IMR-90 (cell line): ENCODE measurements around the gene SERPINI2. TPM values are rescaled to one million over a fixed set of nuclear protein-coding genes. Genes with fewer than 3 reads are reported as not detected.

Experiments used
- ATAC-seq: fragments of 200-7000 bp; cut with Tn5 transposase; 2 replicates; pipeline ENCODE4 v1.9.1; 2020; ENCODE audit warnings: low read depth, mild to moderate bottlenecking, moderate library complexity
- BruUV-seq: library from RNA; stranded (reverse); fragments of 400-500 nt; replicated peaks from 2 replicates; lab custom pipeline; 2021; lab: Mats Ljungman, UMichigan
- CTCF ChIA-PET: fragments of 300-600 bp; formaldehyde crosslinking; extraction: SDS; loops from one replicate; lab custom pipeline; 2021; ENCODE audit warnings: antibody characterized with exemption; lab: Yijun Ruan, JAX
- POLR2A ChIA-PET: fragments of 300-600 bp; sonication (Branson Sonifier 250); formaldehyde crosslinking; loops from one replicate; lab custom pipeline; 2022; ENCODE audit warnings: antibody characterized with exemption; ENCODE audit not compliant: unreplicated experiment; lab: Charles Lee
- DNase-seq: peaks from one replicate; pipeline ENCODE4 v3.0.0; 2013
- H2AFZ ChIP-seq: replicated peaks from 2 replicates; pipeline ENCODE3; 2013; ENCODE audit warnings: low read length, mild to moderate bottlenecking; ENCODE audit not compliant: poor library complexity
- H2AK5ac ChIP-seq: 2 replicates; pipeline ENCODE4 v1.6.1; 2013; ENCODE audit warnings: low read depth, low read length, inconsistent platforms
- H2AK9ac ChIP-seq: replicated peaks from 2 replicates; pipeline ENCODE3; 2013; ENCODE audit warnings: mild to moderate bottlenecking, low read depth, low read length, moderate library complexity; ENCODE audit not compliant: poor library complexity
- H2BK120ac ChIP-seq: 2 replicates; pipeline ENCODE4 v1.6.1; 2013; ENCODE audit warnings: low read depth, low read length, inconsistent platforms
- H2BK15ac ChIP-seq: 3 replicates; pipeline ENCODE4 v1.6.1; 2013; ENCODE audit warnings: low read depth, low read length, inconsistent platforms
- H2BK20ac ChIP-seq: 2 replicates; pipeline ENCODE4 v1.6.1; 2013; ENCODE audit warnings: low read depth, mild to moderate bottlenecking, inconsistent platforms, low read length, moderate library complexity
- H2BK5ac ChIP-seq: 2 replicates; pipeline ENCODE4 v1.6.1; 2013; ENCODE audit warnings: mild to moderate bottlenecking, low read depth, low read length, inconsistent platforms; ENCODE audit not compliant: poor library complexity, severe bottlenecking
- H3K14ac ChIP-seq: replicated peaks from 2 replicates; pipeline ENCODE4 v1.6.1; 2013; ENCODE audit warnings: low read depth, low read length, inconsistent platforms
- H3K18ac ChIP-seq: 2 replicates; pipeline ENCODE4 v1.6.1; 2013; ENCODE audit warnings: low read depth, low read length, control low read depth
- H3K23ac ChIP-seq: 2 replicates; pipeline ENCODE4 v1.6.1; 2013; ENCODE audit warnings: low read depth, low read length, inconsistent platforms
- H3K27ac ChIP-seq: 2 replicates; pipeline ENCODE4 v1.5.1; 2013; ENCODE audit warnings: mild to moderate bottlenecking, control low read depth, low read length; ENCODE audit not compliant: insufficient read depth
- H3K27me3 ChIP-seq: 2 replicates; pipeline ENCODE4 v1.6.1; 2013; ENCODE audit warnings: low read length; ENCODE audit not compliant: control insufficient read depth, insufficient read depth
- H3K36me3 ChIP-seq: 2 replicates; pipeline ENCODE4 v1.6.1; 2013; ENCODE audit warnings: low read length, mixed read lengths; ENCODE audit not compliant: control insufficient read depth, insufficient read depth
- H3K4ac ChIP-seq: 2 replicates; pipeline ENCODE4 v1.6.1; 2013; ENCODE audit warnings: low read depth, low read length, inconsistent platforms
- H3K4me1 ChIP-seq: 2 replicates; pipeline ENCODE4 v1.6.1; 2013; ENCODE audit warnings: low read length, mixed read lengths; ENCODE audit not compliant: control insufficient read depth, insufficient read depth
- H3K4me2 ChIP-seq: 2 replicates; pipeline ENCODE4 v1.6.1; 2013; ENCODE audit warnings: low read depth, mild to moderate bottlenecking, control low read depth, low read length, moderate library complexity
- H3K4me3 ChIP-seq: 2 replicates; pipeline ENCODE4 v1.5.1; 2013; ENCODE audit warnings: low read depth, mild to moderate bottlenecking, control low read depth, low read length, moderate library complexity; ENCODE audit not compliant: insufficient read depth
- H3K56ac ChIP-seq: 2 replicates; pipeline ENCODE4 v1.6.1; 2013; ENCODE audit warnings: low read length, inconsistent platforms; ENCODE audit not compliant: insufficient read depth; ENCODE audit errors: extremely low read depth
- H3K79me1 ChIP-seq, 2 experiments: 2 replicates each; pipeline ENCODE4 v1.6.1; 2013; ENCODE audit warnings: low read length in 2 of 2, inconsistent platforms in 1 of 2, low read depth in 1 of 2
- H3K9ac ChIP-seq: 2 replicates; pipeline ENCODE4 v1.6.1; 2013; ENCODE audit warnings: low read depth, low read length, control low read depth
- H3K9me1 ChIP-seq: 2 replicates; pipeline ENCODE4 v1.6.1; 2013; ENCODE audit warnings: low read length, inconsistent platforms; ENCODE audit not compliant: insufficient read depth
- H3K9me3 ChIP-seq: 2 replicates; pipeline ENCODE4 v1.6.1; 2013; ENCODE audit warnings: low read length; ENCODE audit not compliant: control insufficient read depth, insufficient read depth
- H4K20me1 ChIP-seq: 2 replicates; pipeline ENCODE4 v1.6.1; 2013; ENCODE audit warnings: low read length, inconsistent platforms; ENCODE audit not compliant: insufficient read depth
- H4K5ac ChIP-seq: 2 replicates; pipeline ENCODE4 v1.6.1; 2013; ENCODE audit warnings: mild to moderate bottlenecking, low read depth, low read length, control low read depth
- H4K8ac ChIP-seq, 2 experiments: 2 replicates each; pipeline ENCODE4 v1.6.1; 2013; ENCODE audit warnings: low read depth in 2 of 2, low read length in 2 of 2, control low read depth in 1 of 2, inconsistent platforms in 1 of 2
- H4K91ac ChIP-seq: 2 replicates; pipeline ENCODE4 v1.6.1; 2013; ENCODE audit warnings: low read depth, low read length, inconsistent platforms; ENCODE audit not compliant: insufficient read depth
- BHLHE40 ChIP-seq: fragments of 150-350 bp; IDR thresholded peaks from 2 replicates; pipeline ENCODE4 v1.6.1; 2016; ENCODE audit warnings: mild to moderate bottlenecking, low read depth, low read length
- CEBPB ChIP-seq: IDR thresholded peaks from 2 replicates; pipeline ENCODE4 v1.6.1; 2012; ENCODE audit warnings: low read depth, low read length, improper control_type of control experiment
- FOS ChIP-seq: fragments of 150-350 bp; IDR thresholded peaks from 2 replicates; pipeline ENCODE4 v1.6.1; 2016; ENCODE audit warnings: low read depth, low read length
- MAFK ChIP-seq: IDR thresholded peaks from 2 replicates; pipeline ENCODE4 v1.6.1; 2012; ENCODE audit warnings: low read depth, low read length, improper control_type of control experiment
- MAZ ChIP-seq: IDR thresholded peaks from 2 replicates; pipeline ENCODE4 v1.6.1; 2012; ENCODE audit warnings: low read depth, mild to moderate bottlenecking, low read length, improper control_type of control experiment, moderate library complexity, borderline replicate concordance
- MXI1 ChIP-seq: IDR thresholded peaks from 2 replicates; pipeline ENCODE4 v1.6.1; 2012; ENCODE audit warnings: low read depth, mild to moderate bottlenecking, low read length, moderate library complexity, borderline replicate concordance
- NFE2L2 ChIP-seq: fragments of 150-350 bp; IDR thresholded peaks from 2 replicates; pipeline ENCODE4 v1.6.1; 2016; ENCODE audit warnings: low read depth, mild to moderate bottlenecking, low read length
- POLR2A ChIP-seq: IDR thresholded peaks from 2 replicates; pipeline ENCODE4 v1.6.1; 2012; ENCODE audit warnings: mild to moderate bottlenecking, low read depth, low read length
- RCOR1 ChIP-seq: IDR thresholded peaks from 2 replicates; pipeline ENCODE4 v1.6.1; 2012; ENCODE audit warnings: mild to moderate bottlenecking, low read length, improper control_type of control experiment; ENCODE audit not compliant: insufficient replicate concordance
- SMC3 ChIP-seq: fragments of 150-350 bp; IDR thresholded peaks from 2 replicates; pipeline ENCODE4 v1.6.1; 2016; ENCODE audit warnings: low read depth, mild to moderate bottlenecking, antibody characterized with exemption, low read length, moderate library complexity
- WGBS, 2 experiments: methylation state at CpG; one replicate each; pipeline versions ENCODE4 v1.1.5 to v1.1.7; 2013; ENCODE audit warnings: missing lambda C conversion rate in 2 of 2; ENCODE audit not compliant: insufficient read length in 1 of 2; ENCODE audit errors: extremely low coverage in 2 of 2; 5-methylcytosine and 5-hydroxymethylcytosine counted together
- dilution Hi-C: fragments of 300-500 bp; cut with HindIII; formaldehyde crosslinking; loops from one replicate; pipeline ENCODE4 v1.14.3; 2018; ENCODE audit warnings: low sequenced_read_pairs; ENCODE audit not compliant: unreplicated experiment
- in situ Hi-C: fragments of 300-500 bp; cut with MboI; formaldehyde crosslinking; loops from 3 replicates; pipeline ENCODE4 v1.14.3; 2019; ENCODE audit warnings: low sequenced_read_pairs, inconsistent platforms, mixed read lengths
- intact Hi-C: fragments of 100-400 bp; cut with micrococcal nuclease; formaldehyde crosslinking; loops from 2 replicates; pipeline ENCODE4 v1.10.0; 2022
- polyA plus RNA-seq, 3 experiments: library from polyadenylated mRNA; depleted of rRNA; stranded (reverse); fragments of >200 nt; gene quantifications; 2 replicates each; pipeline ENCODE4 v1.2.3, GENCODE V29; 2012; ENCODE audit warnings: low replicate concordance in 1 of 3
- total RNA-seq: library from RNA; depleted of rRNA; stranded (reverse); fragments of >200 nt; gene quantifications from 2 replicates; pipeline ENCODE4 v1.2.3, GENCODE V29; 2012
- TF ChIP-seq, protein P1 (sequence below): fragments of 150-350 bp; IDR thresholded peaks from 2 replicates; pipeline ENCODE4 v1.6.1; 2017; ENCODE audit warnings: mild to moderate bottlenecking, antibody characterized with exemption, low read length, low read depth
- TF ChIP-seq, protein P2 (sequence below): conservative IDR thresholded peaks from 2 replicates; pipeline ENCODE4 v1.5.1; 2012; ENCODE audit warnings: mild to moderate bottlenecking, low read depth, low read length, improper control_type of control experiment

SERPINI2 gene
- total and polyA plus RNA-seq, 2 of the 4 experiments (the other 2 are of a cell fraction), result not detected

DNA sequence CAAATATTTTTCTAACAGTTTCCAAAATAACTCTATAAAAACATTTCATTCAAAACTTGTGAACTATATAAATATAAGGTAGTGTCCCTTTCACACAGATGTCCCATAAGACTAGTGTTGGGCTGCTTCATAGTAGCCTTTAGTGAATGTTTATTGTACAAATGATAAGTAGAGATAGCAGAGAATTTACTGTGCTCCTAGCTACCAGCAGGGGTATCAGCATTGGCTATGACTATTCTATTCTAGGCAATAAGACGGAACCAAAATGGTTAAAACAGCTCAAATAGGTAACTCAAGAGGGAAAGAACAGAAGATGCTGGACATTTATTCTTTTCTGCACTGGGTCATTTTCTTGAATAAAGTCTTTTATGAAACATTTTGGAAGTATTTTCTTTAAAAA, 22.6 kb downstream of the SERPINI2 start:
- WGBS, 2 experiments, result no CpG with 5 or more reads among the region's 1 CpG

More for the DNA sequence above, 22.6 kb downstream of the SERPINI2 start:
- H2BK20ac ChIP-seq, result no peak overlapping the region
- no peaks in the 10 kb centered on the region for H3K36me3 ChIP-seq
- H3K4ac ChIP-seq, result no peak overlapping the region
- H2AFZ ChIP-seq, result no peak overlapping the region
- no peak overlapping the region for H2AK5ac ChIP-seq
- CTCF ChIA-PET, result no interaction called here
- no peak overlapping the region for H3K27ac ChIP-seq
- no peak overlapping the region for H3K56ac ChIP-seq
- no peak overlapping the region for H3K4me3 ChIP-seq
- H3K18ac ChIP-seq, result no peak overlapping the region
- no peak for ATAC-seq
- H4K5ac ChIP-seq, result no peak overlapping the region
- H4K91ac ChIP-seq, result no peak overlapping the region
- DNase-seq, result no peak
- H3K79me1 ChIP-seq, result no peaks in the 10 kb centered on the region
- no peak overlapping the region for H2BK15ac ChIP-seq
- no peak overlapping the region for H2BK120ac ChIP-seq
- intact Hi-C loops (no loop called here), dilution Hi-C loops (no loop called here), in situ Hi-C loops (no loop called here)
- H3K4me2 ChIP-seq, result no peak overlapping the region
- H2AK9ac ChIP-seq, result no peak overlapping the region
- no peaks in the 10 kb centered on the region for H3K27me3 ChIP-seq
- POLR2A ChIA-PET, result no interaction called here
- no peak for TF ChIP-seq MAFK
- no peak for TF ChIP-seq FOS
- TF ChIP-seq RCOR1, result no peak
- no peak for TF ChIP-seq SMC3
- no peak for TF ChIP-seq POLR2A
- no peak for TF ChIP-seq NFE2L2
- TF ChIP-seq, protein P1, sequence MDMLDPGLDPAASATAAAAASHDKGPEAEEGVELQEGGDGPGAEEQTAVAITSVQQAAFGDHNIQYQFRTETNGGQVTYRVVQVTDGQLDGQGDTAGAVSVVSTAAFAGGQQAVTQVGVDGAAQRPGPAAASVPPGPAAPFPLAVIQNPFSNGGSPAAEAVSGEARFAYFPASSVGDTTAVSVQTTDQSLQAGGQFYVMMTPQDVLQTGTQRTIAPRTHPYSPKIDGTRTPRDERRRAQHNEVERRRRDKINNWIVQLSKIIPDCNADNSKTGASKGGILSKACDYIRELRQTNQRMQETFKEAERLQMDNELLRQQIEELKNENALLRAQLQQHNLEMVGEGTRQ, result no peak
- no peak for TF ChIP-seq CEBPB
- TF ChIP-seq, protein P2, sequence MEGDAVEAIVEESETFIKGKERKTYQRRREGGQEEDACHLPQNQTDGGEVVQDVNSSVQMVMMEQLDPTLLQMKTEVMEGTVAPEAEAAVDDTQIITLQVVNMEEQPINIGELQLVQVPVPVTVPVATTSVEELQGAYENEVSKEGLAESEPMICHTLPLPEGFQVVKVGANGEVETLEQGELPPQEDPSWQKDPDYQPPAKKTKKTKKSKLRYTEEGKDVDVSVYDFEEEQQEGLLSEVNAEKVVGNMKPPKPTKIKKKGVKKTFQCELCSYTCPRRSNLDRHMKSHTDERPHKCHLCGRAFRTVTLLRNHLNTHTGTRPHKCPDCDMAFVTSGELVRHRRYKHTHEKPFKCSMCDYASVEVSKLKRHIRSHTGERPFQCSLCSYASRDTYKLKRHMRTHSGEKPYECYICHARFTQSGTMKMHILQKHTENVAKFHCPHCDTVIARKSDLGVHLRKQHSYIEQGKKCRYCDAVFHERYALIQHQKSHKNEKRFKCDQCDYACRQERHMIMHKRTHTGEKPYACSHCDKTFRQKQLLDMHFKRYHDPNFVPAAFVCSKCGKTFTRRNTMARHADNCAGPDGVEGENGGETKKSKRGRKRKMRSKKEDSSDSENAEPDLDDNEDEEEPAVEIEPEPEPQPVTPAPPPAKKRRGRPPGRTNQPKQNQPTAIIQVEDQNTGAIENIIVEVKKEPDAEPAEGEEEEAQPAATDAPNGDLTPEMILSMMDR, result no peak
- no peak for TF ChIP-seq BHLHE40
- TF ChIP-seq MAZ, result no peak
- no peak for TF ChIP-seq MXI1
- no peak overlapping the region for H4K8ac ChIP-seq
- H4K20me1 ChIP-seq, result no peaks in the 10 kb centered on the region
- no peaks in the 10 kb centered on the region; the same call in none of the 2 replicates for H3K9me3 ChIP-seq
- no TSS peak for BruUV-seq
- no peak overlapping the region for H3K9ac ChIP-seq
- no peak overlapping the region for H3K14ac ChIP-seq
- no peak overlapping the region for H2BK5ac ChIP-seq
- H3K23ac ChIP-seq, result no peak overlapping the region
- no peaks in the 10 kb centered on the region for H3K9me1 ChIP-seq
- H3K4me1 ChIP-seq, result no peaks in the 10 kb centered on the region
